Astrocyte (in vitro differentiated cells and primary cell): ENCODE measurements around the gene EIF3J.

Experiments
- EZH2 ChIP-seq: IDR thresholded peaks from 2 replicates; pipeline ENCODE4 v1.6.1; 2012; ENCODE audit warnings: mild to moderate bottlenecking, low read length, inconsistent platforms; ENCODE audit not compliant: insufficient read depth
- TF ChIP-seq, protein P1 (sequence below): IDR thresholded peaks from 2 replicates; pipeline ENCODE4 v1.5.1; 2011; ENCODE audit warnings: low read depth, mild to moderate bottlenecking, inconsistent platforms, low read length, moderate library complexity; ENCODE audit not compliant: insufficient read depth

DNA sequence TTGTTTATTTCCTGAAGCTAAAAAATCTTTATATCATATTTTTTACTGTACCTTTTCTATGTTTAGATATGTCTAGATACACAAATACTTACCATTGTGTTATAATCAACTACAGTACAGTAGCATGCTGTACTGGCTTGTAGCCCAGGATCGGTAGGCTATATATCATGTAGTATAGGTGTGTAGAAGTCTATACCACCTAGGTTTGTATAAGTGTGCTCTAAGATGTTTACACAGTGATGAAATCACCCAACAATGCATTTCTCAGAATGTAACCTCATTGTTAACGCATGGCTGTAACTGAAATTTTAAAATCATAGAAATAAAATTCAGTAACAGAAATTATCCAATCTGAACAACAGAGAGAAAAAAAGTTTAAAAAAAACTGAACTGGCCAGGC is 43.2 kb downstream of the EIF3J start:
- TF ChIP-seq, protein P1, sequence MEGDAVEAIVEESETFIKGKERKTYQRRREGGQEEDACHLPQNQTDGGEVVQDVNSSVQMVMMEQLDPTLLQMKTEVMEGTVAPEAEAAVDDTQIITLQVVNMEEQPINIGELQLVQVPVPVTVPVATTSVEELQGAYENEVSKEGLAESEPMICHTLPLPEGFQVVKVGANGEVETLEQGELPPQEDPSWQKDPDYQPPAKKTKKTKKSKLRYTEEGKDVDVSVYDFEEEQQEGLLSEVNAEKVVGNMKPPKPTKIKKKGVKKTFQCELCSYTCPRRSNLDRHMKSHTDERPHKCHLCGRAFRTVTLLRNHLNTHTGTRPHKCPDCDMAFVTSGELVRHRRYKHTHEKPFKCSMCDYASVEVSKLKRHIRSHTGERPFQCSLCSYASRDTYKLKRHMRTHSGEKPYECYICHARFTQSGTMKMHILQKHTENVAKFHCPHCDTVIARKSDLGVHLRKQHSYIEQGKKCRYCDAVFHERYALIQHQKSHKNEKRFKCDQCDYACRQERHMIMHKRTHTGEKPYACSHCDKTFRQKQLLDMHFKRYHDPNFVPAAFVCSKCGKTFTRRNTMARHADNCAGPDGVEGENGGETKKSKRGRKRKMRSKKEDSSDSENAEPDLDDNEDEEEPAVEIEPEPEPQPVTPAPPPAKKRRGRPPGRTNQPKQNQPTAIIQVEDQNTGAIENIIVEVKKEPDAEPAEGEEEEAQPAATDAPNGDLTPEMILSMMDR, result no peak
- TF ChIP-seq EZH2, result no peak
